ENCODE data around the gene C4A. TPM values are rescaled to one million over a fixed set of nuclear protein-coding genes. Genes with fewer than 3 reads are reported as not detected.
"Not testable (repeated sequence)": the region's sequence is repeated elsewhere in the genome, so short reads cannot be mapped to it uniquely, and the experiment has no call there.

C4A gene
- total and polyA plus RNA-seq, 2 donors (not counting 1 experiment from before 2014, with no cell fraction given) = 21.1 to 25.2 TPM

DNA sequence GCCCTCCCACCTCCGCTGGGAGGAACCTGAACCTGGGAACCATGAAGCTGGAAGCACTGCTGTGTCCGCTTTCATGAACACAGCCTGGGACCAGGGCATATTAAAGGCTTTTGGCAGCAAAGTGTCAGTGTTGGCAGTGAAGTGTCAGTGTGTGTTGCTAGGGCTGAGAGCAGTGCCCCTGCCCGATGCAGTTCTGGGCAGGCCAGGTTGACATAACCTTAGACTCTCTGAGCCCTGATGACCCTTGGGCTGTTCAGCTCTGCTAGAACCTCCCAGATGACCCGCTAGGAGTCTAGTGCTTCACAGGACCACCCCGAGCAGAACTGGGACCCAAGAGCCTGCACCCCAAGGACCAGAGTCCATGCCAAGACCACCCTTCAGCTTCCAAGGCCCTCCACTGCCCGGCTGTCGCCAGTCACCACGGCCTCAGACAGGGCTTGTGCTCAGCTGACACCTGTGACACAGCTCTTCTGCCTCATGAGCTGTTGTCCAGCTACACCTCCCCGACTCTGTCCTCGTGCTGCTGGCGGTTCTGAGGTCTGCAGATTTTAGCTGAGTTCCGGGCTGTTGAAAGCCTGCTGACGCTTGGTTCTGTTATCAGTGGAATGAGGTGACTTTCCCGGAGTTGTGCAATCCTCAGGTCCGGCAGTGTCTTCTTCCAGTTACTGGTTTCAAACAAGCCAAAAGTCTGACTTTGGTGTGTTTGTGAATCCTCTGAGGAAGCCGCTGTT is 53.6 kb downstream of the C4A start:
- not testable (repeated sequence) for H3K27ac ChIP-seq (ENCODE audit: insufficient read depth, low read length); H3K27me3 ChIP-seq (ENCODE audit: control insufficient read depth, insufficient read depth, low read length); H2AFZ ChIP-seq (ENCODE audit: low read length); H3K4me2 ChIP-seq (ENCODE audit: extremely low read depth, insufficient read depth, low read length); H3K79me2 ChIP-seq (ENCODE audit: control insufficient read depth, insufficient read depth, low read length); H3K4me3 ChIP-seq (replicated peaks in 1 of 4; ENCODE audit: control extremely low read depth in 1 of 4, insufficient read depth in 1 of 4, low read depth in 3 of 4, low read length in 4 of 4); H3K9me3 ChIP-seq (ENCODE audit: control insufficient read depth, insufficient read depth, low read depth, low read length); H3K4me1 ChIP-seq (ENCODE audit: control insufficient read depth, extremely low read depth, insufficient read depth, low read length); H3K36me3 ChIP-seq (ENCODE audit: control insufficient read depth, insufficient read depth, low read length); H4K20me1 ChIP-seq (ENCODE audit: control insufficient read depth, extremely low read depth, insufficient read depth, low read length); DNase-seq (ENCODE audit: low read depth in 2 of 2); H3K9ac ChIP-seq (ENCODE audit: insufficient read depth, low read length)

- H3K79me2 ChIP-seq (ENCODE audit: control insufficient read depth, insufficient read depth, low read length); DNase-seq (ENCODE audit: low read depth in 2 of 2); H3K36me3 ChIP-seq (ENCODE audit: control insufficient read depth, insufficient read depth, low read length); H3K27me3 ChIP-seq (ENCODE audit: control insufficient read depth, insufficient read depth, low read length); H3K4me3 ChIP-seq (replicated peaks in 1 of 4; ENCODE audit: control extremely low read depth in 1 of 4, insufficient read depth in 1 of 4, low read depth in 3 of 4, low read length in 4 of 4); H4K20me1 ChIP-seq (ENCODE audit: control insufficient read depth, extremely low read depth, insufficient read depth, low read length); H2AFZ ChIP-seq (ENCODE audit: low read length); H3K27ac ChIP-seq (ENCODE audit: insufficient read depth, low read length); H3K4me2 ChIP-seq (ENCODE audit: extremely low read depth, insufficient read depth, low read length); H3K9ac ChIP-seq (ENCODE audit: insufficient read depth, low read length); H3K9me3 ChIP-seq (ENCODE audit: control insufficient read depth, insufficient read depth, low read depth, low read length); H3K4me1 ChIP-seq (ENCODE audit: control insufficient read depth, extremely low read depth, insufficient read depth, low read length): not testable (repeated sequence)
These were observed 55.3 kb downstream of the C4A start for GRCh38 chr6:32037136-32037535.

- H3K36me3 ChIP-seq (ENCODE audit: control insufficient read depth, insufficient read depth, low read length); DNase-seq (ENCODE audit: low read depth in 2 of 2); H3K4me1 ChIP-seq (ENCODE audit: control insufficient read depth, extremely low read depth, insufficient read depth, low read length); H3K4me2 ChIP-seq (ENCODE audit: extremely low read depth, insufficient read depth, low read length); H3K79me2 ChIP-seq (ENCODE audit: control insufficient read depth, insufficient read depth, low read length); H3K9ac ChIP-seq (ENCODE audit: insufficient read depth, low read length); H3K4me3 ChIP-seq (replicated peaks in 1 of 4; ENCODE audit: control extremely low read depth in 1 of 4, insufficient read depth in 1 of 4, low read depth in 3 of 4, low read length in 4 of 4); H3K27ac ChIP-seq (ENCODE audit: insufficient read depth, low read length); H2AFZ ChIP-seq (ENCODE audit: low read length); H4K20me1 ChIP-seq (ENCODE audit: control insufficient read depth, extremely low read depth, insufficient read depth, low read length); H3K9me3 ChIP-seq (ENCODE audit: control insufficient read depth, insufficient read depth, low read depth, low read length); H3K27me3 ChIP-seq (ENCODE audit: control insufficient read depth, insufficient read depth, low read length): not testable (repeated sequence)
These were observed 56.0 kb downstream of the C4A start, which contains the start of gene CYP21A2 for GRCh38 chr6:32037598-32038524. CYP21A2 (plus strand) TSS chr6:32038415; CDS start chr6:32038423, 8 bp downstream.

DNA sequence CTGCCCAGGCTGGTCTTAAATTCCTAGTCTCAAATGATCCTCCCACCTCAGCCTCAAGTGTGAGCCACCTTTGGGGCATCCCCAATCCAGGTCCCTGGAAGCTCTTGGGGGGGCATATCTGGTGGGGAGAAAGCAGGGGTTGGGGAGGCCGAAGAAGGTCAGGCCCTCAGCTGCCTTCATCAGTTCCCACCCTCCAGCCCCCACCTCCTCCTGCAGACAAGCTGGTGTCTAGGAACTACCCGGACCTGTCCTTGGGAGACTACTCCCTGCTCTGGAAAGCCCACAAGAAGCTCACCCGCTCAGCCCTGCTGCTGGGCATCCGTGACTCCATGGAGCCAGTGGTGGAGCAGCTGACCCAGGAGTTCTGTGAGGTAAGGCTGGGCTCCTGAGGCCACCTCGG is 57.0 kb downstream of the C4A start:
- H3K36me3 ChIP-seq (ENCODE audit: control insufficient read depth, insufficient read depth, low read length); H3K4me1 ChIP-seq (ENCODE audit: control insufficient read depth, extremely low read depth, insufficient read depth, low read length); H3K4me2 ChIP-seq (ENCODE audit: extremely low read depth, insufficient read depth, low read length); H3K27me3 ChIP-seq (ENCODE audit: control insufficient read depth, insufficient read depth, low read length); H4K20me1 ChIP-seq (ENCODE audit: control insufficient read depth, extremely low read depth, insufficient read depth, low read length); DNase-seq (ENCODE audit: low read depth in 2 of 2); H3K9ac ChIP-seq (ENCODE audit: insufficient read depth, low read length); H3K4me3 ChIP-seq (replicated peaks in 1 of 4; ENCODE audit: control extremely low read depth in 1 of 4, insufficient read depth in 1 of 4, low read depth in 3 of 4, low read length in 4 of 4); H3K9me3 ChIP-seq (ENCODE audit: control insufficient read depth, insufficient read depth, low read depth, low read length); H3K79me2 ChIP-seq (ENCODE audit: control insufficient read depth, insufficient read depth, low read length); H3K27ac ChIP-seq (ENCODE audit: insufficient read depth, low read length); H2AFZ ChIP-seq (ENCODE audit: low read length): not testable (repeated sequence)

GRCh38 chr6:32039321-32040274 is 57.7 kb downstream of the C4A start:
- not testable (repeated sequence) for H3K9ac ChIP-seq (ENCODE audit: insufficient read depth, low read length); H3K36me3 ChIP-seq (ENCODE audit: control insufficient read depth, insufficient read depth, low read length); DNase-seq (ENCODE audit: low read depth in 2 of 2); H3K79me2 ChIP-seq (ENCODE audit: control insufficient read depth, insufficient read depth, low read length); H4K20me1 ChIP-seq (ENCODE audit: control insufficient read depth, extremely low read depth, insufficient read depth, low read length); H3K27me3 ChIP-seq (ENCODE audit: control insufficient read depth, insufficient read depth, low read length); H2AFZ ChIP-seq (ENCODE audit: low read length); H3K27ac ChIP-seq (ENCODE audit: insufficient read depth, low read length); H3K4me3 ChIP-seq (replicated peaks in 1 of 4; ENCODE audit: control extremely low read depth in 1 of 4, insufficient read depth in 1 of 4, low read depth in 3 of 4, low read length in 4 of 4); H3K9me3 ChIP-seq (ENCODE audit: control insufficient read depth, insufficient read depth, low read depth, low read length); H3K4me1 ChIP-seq (ENCODE audit: control insufficient read depth, extremely low read depth, insufficient read depth, low read length); H3K4me2 ChIP-seq (ENCODE audit: extremely low read depth, insufficient read depth, low read length)

DNA sequence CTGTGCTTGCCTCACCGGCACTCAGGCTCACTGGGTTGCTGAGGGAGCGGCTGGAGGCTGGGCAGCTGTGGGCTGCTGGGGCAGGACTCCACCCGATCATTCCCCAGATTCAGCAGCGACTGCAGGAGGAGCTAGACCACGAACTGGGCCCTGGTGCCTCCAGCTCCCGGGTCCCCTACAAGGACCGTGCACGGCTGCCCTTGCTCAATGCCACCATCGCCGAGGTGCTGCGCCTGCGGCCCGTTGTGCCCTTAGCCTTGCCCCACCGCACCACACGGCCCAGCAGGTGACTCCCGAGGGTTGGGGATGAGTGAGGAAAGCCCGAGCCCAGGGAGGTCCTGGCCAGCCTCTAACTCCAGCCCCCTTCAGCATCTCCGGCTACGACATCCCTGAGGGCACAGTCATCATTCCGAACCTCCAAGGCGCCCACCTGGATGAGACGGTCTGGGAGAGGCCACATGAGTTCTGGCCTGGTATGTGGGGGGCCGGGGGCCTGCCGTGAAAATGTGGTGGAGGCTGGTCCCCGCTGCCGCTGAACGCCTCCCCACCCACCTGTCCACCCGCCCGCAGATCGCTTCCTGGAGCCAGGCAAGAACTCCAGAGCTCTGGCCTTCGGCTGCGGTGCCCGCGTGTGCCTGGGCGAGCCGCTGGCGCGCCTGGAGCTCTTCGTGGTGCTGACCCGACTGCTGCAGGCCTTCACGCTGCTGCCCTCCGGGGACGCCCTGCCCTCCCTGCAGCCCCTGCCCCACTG is 58.6 kb downstream of the C4A start:
- H3K79me2 ChIP-seq (ENCODE audit: control insufficient read depth, insufficient read depth, low read length); H3K4me3 ChIP-seq (replicated peaks in 1 of 4; ENCODE audit: control extremely low read depth in 1 of 4, insufficient read depth in 1 of 4, low read depth in 3 of 4, low read length in 4 of 4); H3K9me3 ChIP-seq (ENCODE audit: control insufficient read depth, insufficient read depth, low read depth, low read length); H4K20me1 ChIP-seq (ENCODE audit: control insufficient read depth, extremely low read depth, insufficient read depth, low read length); H3K9ac ChIP-seq (ENCODE audit: insufficient read depth, low read length); H3K27ac ChIP-seq (ENCODE audit: insufficient read depth, low read length); DNase-seq (ENCODE audit: low read depth in 2 of 2); H3K4me2 ChIP-seq (ENCODE audit: extremely low read depth, insufficient read depth, low read length); H3K27me3 ChIP-seq (ENCODE audit: control insufficient read depth, insufficient read depth, low read length); H3K36me3 ChIP-seq (ENCODE audit: control insufficient read depth, insufficient read depth, low read length); H2AFZ ChIP-seq (ENCODE audit: low read length); H3K4me1 ChIP-seq (ENCODE audit: control insufficient read depth, extremely low read depth, insufficient read depth, low read length): not testable (repeated sequence)

Data from fibroblast of lung (primary cell).